K562 (cell line): ENCODE measurements around the gene APOC1.

Source experiments
- CEBPB ChIP-seq: fragments of 450-650 bp; IDR thresholded peaks from 2 replicates; pipeline ENCODE4 v1.6.1; 2016; ENCODE audit warnings: missing genetic modification characterization, missing compliant biosample characterization
- EZH2 ChIP-seq: IDR thresholded peaks from 2 replicates; pipeline ENCODE4 v1.6.1; 2012; ENCODE audit warnings: low read depth, mild to moderate bottlenecking, inconsistent platforms, low read length, borderline replicate concordance
- HNRNPUL1 ChIP-seq: fragments of 200-400 bp; formaldehyde crosslinking; IDR thresholded peaks from 2 replicates; pipeline ENCODE4 v1.6.1; 2017; ENCODE audit warnings: low read length
- KHSRP ChIP-seq: fragments of 450-650 bp; IDR thresholded peaks from 2 replicates; pipeline ENCODE4 v1.6.1; 2017
- MAFF ChIP-seq: IDR thresholded peaks from 2 replicates; pipeline ENCODE4 v1.6.1; 2012; ENCODE audit warnings: low read length, improper control_type of control experiment
- ZNF766 ChIP-seq: fragments of 200-800 bp; sonication (Bioruptor generic); conservative IDR thresholded peaks from 2 replicates; pipeline ENCODE4 v1.6.1; 2016; ENCODE audit warnings: missing genetic modification characterization, missing compliant biosample characterization
- TF ChIP-seq, protein P1 (sequence below): sonication (generic); formaldehyde crosslinking; IDR thresholded peaks from 2 replicates; pipeline ENCODE4 v1.8.0; 2022; ENCODE audit warnings: mild to moderate bottlenecking, low read depth, missing genetic modification reagents
- TF ChIP-seq, protein P2 (sequence below): sonication (generic); formaldehyde crosslinking; IDR thresholded peaks from 2 replicates; pipeline ENCODE4 v1.8.0; 2023; ENCODE audit warnings: missing genetic modification reagents, mild to moderate bottlenecking, borderline replicate concordance
- TF ChIP-seq, protein P3 (sequence below), 3 experiments: IDR thresholded peaks in 2 of 3; conservative IDR thresholded peaks in 1 of 3; 2 replicates each; pipeline ENCODE4 v1.5.1; 2011 to 2012; ENCODE audit warnings: low read length in 3 of 3, mild to moderate bottlenecking in 3 of 3, control low read depth in 2 of 3, improper control_type of control experiment in 1 of 3, inconsistent platforms in 1 of 3, low read depth in 1 of 3, mixed read lengths in 1 of 3, moderate library complexity in 1 of 3; ENCODE audit not compliant: insufficient read depth in 2 of 3
- TF ChIP-seq, protein P4 (sequence below): fragments of 450-650 bp; IDR thresholded peaks from 2 replicates; pipeline ENCODE4 v1.6.1; 2016; ENCODE audit warnings: borderline replicate concordance

DNA sequence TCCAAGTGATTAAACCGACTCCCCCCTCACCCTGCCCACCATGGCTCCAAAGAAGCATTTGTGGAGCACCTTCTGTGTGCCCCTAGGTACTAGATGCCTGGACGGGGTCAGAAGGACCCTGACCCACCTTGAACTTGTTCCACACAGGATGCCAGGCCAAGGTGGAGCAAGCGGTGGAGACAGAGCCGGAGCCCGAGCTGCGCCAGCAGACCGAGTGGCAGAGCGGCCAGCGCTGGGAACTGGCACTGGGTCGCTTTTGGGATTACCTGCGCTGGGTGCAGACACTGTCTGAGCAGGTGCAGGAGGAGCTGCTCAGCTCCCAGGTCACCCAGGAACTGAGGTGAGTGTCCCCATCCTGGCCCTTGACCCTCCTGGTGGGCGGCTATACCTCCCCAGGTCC is 6.8 kb upstream of the APOC1 start:
- no peak for TF ChIP-seq CEBPB (tag)
- TF ChIP-seq MAFF = no peak
- TF ChIP-seq, protein P1, sequence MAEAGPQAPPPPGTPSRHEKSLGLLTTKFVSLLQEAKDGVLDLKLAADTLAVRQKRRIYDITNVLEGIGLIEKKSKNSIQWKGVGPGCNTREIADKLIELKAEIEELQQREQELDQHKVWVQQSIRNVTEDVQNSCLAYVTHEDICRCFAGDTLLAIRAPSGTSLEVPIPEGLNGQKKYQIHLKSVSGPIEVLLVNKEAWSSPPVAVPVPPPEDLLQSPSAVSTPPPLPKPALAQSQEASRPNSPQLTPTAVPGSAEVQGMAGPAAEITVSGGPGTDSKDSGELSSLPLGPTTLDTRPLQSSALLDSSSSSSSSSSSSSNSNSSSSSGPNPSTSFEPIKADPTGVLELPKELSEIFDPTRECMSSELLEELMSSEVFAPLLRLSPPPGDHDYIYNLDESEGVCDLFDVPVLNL = no peak
- TF ChIP-seq, protein P2, sequence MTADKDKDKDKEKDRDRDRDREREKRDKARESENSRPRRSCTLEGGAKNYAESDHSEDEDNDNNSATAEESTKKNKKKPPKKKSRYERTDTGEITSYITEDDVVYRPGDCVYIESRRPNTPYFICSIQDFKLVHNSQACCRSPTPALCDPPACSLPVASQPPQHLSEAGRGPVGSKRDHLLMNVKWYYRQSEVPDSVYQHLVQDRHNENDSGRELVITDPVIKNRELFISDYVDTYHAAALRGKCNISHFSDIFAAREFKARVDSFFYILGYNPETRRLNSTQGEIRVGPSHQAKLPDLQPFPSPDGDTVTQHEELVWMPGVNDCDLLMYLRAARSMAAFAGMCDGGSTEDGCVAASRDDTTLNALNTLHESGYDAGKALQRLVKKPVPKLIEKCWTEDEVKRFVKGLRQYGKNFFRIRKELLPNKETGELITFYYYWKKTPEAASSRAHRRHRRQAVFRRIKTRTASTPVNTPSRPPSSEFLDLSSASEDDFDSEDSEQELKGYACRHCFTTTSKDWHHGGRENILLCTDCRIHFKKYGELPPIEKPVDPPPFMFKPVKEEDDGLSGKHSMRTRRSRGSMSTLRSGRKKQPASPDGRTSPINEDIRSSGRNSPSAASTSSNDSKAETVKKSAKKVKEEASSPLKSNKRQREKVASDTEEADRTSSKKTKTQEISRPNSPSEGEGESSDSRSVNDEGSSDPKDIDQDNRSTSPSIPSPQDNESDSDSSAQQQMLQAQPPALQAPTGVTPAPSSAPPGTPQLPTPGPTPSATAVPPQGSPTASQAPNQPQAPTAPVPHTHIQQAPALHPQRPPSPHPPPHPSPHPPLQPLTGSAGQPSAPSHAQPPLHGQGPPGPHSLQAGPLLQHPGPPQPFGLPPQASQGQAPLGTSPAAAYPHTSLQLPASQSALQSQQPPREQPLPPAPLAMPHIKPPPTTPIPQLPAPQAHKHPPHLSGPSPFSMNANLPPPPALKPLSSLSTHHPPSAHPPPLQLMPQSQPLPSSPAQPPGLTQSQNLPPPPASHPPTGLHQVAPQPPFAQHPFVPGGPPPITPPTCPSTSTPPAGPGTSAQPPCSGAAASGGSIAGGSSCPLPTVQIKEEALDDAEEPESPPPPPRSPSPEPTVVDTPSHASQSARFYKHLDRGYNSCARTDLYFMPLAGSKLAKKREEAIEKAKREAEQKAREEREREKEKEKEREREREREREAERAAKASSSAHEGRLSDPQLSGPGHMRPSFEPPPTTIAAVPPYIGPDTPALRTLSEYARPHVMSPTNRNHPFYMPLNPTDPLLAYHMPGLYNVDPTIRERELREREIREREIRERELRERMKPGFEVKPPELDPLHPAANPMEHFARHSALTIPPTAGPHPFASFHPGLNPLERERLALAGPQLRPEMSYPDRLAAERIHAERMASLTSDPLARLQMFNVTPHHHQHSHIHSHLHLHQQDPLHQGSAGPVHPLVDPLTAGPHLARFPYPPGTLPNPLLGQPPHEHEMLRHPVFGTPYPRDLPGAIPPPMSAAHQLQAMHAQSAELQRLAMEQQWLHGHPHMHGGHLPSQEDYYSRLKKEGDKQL (CRISPR knock-in tag) = no peak
- TF ChIP-seq HNRNPUL1 = no peak
- TF ChIP-seq, protein P3, sequence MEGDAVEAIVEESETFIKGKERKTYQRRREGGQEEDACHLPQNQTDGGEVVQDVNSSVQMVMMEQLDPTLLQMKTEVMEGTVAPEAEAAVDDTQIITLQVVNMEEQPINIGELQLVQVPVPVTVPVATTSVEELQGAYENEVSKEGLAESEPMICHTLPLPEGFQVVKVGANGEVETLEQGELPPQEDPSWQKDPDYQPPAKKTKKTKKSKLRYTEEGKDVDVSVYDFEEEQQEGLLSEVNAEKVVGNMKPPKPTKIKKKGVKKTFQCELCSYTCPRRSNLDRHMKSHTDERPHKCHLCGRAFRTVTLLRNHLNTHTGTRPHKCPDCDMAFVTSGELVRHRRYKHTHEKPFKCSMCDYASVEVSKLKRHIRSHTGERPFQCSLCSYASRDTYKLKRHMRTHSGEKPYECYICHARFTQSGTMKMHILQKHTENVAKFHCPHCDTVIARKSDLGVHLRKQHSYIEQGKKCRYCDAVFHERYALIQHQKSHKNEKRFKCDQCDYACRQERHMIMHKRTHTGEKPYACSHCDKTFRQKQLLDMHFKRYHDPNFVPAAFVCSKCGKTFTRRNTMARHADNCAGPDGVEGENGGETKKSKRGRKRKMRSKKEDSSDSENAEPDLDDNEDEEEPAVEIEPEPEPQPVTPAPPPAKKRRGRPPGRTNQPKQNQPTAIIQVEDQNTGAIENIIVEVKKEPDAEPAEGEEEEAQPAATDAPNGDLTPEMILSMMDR (IDR thresholded peaks at IDR 0.05 in 2 of 3, conservative IDR thresholded peaks at IDR 0.05 in 1 of 3; ENCODE audit: insufficient read depth in 2 of 3, low read depth in 1 of 3, low read length in 3 of 3) = no peak
- no peak for TF ChIP-seq ZNF766
- TF ChIP-seq, protein P4, sequence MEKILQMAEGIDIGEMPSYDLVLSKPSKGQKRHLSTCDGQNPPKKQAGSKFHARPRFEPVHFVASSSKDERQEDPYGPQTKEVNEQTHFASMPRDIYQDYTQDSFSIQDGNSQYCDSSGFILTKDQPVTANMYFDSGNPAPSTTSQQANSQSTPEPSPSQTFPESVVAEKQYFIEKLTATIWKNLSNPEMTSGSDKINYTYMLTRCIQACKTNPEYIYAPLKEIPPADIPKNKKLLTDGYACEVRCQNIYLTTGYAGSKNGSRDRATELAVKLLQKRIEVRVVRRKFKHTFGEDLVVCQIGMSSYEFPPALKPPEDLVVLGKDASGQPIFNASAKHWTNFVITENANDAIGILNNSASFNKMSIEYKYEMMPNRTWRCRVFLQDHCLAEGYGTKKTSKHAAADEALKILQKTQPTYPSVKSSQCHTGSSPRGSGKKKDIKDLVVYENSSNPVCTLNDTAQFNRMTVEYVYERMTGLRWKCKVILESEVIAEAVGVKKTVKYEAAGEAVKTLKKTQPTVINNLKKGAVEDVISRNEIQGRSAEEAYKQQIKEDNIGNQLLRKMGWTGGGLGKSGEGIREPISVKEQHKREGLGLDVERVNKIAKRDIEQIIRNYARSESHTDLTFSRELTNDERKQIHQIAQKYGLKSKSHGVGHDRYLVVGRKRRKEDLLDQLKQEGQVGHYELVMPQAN = no peak
- TF ChIP-seq KHSRP = no peak
- TF ChIP-seq EZH2 = no peak
